Measurements from ENCODE around the gene GALNT14.
"Not testable (repeated sequence)": the region's sequence is repeated elsewhere in the genome, so short reads cannot be mapped to it uniquely, and the experiment has no call there.

GALNT14 gene

DNA sequence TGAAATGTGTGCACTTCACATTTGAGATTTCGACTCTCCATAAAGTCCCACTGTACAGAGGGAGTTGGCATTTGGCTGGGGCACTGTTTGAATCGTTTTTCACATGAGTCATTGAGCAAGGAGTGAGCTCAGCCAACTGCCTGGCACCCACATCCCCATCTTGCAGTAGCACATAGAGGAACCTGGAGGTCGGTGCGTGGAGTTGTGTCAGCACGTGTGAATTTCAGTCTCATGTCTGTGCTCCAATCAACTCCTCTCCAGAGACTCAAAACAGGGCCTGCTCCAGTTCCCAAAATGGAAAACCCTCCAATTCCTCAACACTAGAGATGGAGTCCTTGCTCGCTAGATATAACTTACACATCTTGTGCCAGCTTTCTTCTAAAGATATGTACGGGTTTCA is 204.2 kb downstream of the GALNT14 start:
- DNase-seq: no peak

GRCh38 chr2:30933496-30933895 is 204.7 kb downstream of the GALNT14 start:
- DNase-seq: no peak

- DNase-seq: no peak
Observed at GRCh38 chr2:30932870-30933269, 205.4 kb downstream of the GALNT14 start.

DNA sequence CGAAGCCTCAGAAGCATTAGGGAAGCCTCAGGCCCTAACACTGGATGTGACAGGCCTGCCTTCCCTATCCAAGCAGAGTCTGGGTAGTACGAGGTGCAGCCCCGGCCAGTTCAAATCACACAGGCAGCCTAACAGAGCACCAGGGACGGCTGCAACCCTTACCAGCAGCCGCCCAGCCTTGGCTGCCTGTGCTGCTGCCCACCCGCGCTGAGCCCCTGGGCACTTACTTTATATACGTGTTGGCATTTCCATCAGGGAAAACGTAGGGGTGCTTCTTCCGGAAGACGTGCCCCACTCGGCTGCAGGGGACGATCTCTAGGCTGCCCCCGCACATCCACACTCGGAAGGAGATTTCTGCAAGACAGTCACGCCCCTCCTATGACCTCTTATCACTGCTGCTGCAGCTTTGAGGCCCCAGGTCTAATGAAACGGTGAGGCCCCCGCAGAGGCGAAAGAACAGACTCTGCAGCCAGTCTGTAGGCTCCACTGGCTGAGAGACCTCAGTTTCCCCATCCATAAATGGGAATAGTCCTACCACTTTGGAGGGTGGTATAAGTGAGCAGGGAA is 206.3 kb downstream of the GALNT14 start:
- no peak for DNase-seq

DNA sequence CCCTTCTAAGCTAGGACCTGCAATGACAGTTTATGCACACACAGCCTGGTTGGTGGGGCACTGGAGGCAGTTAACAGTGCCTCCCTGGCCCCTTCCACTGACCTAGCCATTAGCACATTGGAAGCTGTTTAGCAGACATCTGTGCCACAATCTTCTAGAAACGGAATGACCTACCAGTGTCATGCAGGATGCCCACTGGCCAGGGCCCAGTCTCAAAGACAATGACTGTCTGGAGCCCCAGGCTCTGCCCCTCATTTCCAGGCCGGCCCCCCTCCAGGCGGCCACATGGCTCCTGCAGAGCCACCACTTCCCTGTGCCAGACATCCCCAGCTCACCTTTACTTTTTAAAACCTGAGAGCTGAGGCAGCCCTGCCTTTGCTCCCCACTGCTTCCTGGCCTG is 207.5 kb downstream of the GALNT14 start:
- DNase-seq: no peak

GRCh38 chr2:30927465-30928075 is 210.7 kb downstream of the GALNT14 start:
- DNase-seq: no peak

GRCh38 chr2:30926606-30927005 is 211.6 kb downstream of the GALNT14 start:
- no peak for DNase-seq

DNA sequence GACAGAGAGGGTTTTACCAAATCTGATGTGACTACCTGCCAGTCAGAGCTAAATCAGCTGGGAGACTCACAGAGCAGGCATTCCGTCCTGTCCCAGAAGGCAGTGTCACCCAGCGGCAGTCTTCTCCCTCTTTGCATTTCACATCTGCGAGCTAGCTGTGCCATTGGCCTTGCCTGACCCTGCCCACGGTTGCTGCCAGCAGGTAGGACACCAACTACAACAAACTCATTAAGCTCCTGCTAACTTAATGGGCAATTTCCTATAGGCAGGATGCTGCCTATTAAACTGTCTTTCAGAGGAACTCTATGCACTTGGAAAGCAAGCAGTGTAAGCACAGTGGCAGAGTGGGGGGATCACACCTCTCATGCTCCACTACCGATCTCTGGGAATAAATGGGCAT is 214.6 kb downstream of the GALNT14 start:
- DNase-seq: no peak

DNA sequence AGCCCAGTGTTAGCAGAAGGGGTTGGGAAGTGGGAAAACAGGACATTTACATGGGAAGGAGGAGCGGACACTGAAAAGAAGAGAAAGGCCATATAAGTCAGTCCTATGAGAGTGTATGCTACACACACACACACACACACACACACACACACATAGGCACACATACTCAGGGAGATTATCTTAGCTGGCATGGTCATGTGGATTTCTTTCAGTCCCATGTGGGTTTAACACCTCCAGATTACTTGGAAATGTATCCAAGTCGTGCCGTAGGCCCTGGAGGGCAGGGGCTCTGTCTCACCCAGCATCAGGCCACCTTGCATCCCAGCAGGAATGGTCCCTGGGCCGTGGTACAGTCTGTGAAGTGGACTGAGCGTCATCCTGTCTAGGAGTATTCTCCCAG is 217.7 kb downstream of the GALNT14 start:
- no peak for DNase-seq

DNA sequence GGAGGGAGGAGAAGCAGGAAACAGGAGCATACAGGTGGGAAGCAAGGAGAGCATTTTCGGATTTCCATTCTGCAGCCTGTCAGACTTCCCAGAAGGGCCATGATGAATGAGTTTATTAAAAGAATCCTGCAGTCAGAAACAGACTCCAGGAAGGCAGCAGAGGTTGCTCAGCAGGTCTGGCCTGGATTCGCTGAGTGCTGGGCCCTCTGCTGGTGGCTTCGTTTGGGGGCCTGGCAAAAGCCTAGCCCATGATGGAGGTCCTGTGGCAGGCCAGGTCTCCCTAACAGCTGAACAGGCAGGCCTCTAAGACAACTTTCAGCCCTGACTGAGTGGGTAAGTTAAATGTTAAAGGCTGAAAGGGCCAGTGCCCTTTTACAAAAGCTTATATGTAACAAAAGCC is 222.8 kb downstream of the GALNT14 start:
- no peak for DNase-seq

DNA sequence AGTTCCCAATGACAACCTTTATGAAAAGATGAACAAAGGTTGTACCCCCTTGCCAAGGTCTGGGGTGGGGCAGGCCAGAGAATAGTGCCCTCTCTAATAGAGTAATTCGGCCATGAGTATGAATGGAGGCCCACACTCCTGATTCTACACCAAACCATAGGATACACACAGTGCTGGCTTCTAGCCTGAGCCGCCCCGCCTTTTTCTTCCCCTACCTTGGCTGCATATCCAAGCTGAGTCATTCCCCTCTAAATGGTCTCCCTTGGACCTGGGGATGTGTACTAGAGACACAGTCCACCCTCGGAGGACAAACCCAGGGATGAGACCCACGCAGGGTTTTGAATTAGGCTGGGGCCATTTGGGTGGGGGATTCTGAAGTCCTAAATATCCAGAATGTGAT is 223.8 kb downstream of the GALNT14 start:
- DNase-seq: no peak

DNA sequence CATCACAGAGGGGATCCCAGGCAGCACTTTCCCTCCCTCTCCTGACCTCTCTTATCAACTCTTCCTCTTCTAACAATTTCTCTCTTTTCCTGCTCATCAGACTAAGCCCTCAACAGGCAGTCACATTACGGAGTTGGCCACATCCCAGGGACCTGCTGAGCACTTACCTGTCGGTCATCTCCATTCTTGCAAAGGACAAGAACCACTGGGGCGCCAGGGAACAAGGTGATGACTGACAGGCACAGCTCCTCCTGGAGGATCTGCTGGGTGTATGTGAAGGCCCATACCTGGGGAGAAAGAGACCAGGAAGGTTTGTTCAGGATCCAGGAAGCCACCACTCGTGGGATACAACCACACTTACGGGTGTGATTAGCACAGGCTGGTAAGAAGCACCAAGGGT is 226.2 kb downstream of the GALNT14 start:
- DNase-seq: no peak

GRCh38 chr2:30911327-30911726 is 226.9 kb downstream of the GALNT14 start:
- DNase-seq: no peak

DNA sequence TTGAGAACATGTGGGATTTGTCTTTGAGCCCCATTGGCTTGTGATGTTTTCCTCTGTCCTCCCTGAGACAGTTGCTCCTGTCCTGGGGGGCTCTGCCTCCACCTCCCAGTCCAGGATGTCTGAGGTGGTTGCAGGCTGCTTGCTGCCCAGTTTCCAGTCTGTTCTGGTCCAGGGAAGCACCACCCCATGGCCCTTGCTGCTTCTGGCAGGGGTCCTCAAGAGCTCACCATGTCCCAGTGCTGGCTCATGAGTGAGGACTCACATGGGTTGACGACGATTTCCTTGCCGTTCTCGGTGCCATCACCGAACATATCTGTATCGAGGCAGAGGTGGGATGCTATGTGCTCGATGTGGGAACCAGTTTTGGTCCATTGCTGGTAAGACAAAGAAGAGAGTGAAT is 227.6 kb downstream of the GALNT14 start:
- DNase-seq: no peak

DNA sequence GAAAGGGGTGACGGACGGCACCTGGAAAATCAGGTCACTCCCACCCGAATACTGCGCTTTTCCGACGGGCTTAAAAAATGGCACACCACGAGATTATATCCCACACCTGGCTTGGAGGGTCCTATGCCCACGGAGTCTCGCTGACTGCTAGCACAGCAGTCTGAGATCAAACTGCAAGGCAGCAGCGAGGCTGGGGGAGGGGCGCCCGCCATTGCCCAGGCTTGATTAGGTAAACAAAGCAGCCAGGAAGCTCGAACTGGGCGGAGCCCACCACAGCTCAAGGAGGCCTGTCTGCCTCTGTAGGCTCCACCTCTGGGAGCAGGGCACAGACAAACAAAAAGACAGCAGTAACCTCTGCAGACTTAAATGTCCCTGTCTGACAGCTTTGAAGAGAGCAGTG is 233.8 kb downstream of the GALNT14 start:
- not testable (repeated sequence) for DNase-seq

- DNase-seq: no peak
Observed at GRCh38 chr2:30903326-30903725, 234.9 kb downstream of the GALNT14 start.

- DNase-seq: no peak
Observed at GRCh38 chr2:30900381-30900780, 237.9 kb downstream of the GALNT14 start.

GRCh38 chr2:30899516-30900054 is 238.7 kb downstream of the GALNT14 start:
- DNase-seq: no peak

DNA sequence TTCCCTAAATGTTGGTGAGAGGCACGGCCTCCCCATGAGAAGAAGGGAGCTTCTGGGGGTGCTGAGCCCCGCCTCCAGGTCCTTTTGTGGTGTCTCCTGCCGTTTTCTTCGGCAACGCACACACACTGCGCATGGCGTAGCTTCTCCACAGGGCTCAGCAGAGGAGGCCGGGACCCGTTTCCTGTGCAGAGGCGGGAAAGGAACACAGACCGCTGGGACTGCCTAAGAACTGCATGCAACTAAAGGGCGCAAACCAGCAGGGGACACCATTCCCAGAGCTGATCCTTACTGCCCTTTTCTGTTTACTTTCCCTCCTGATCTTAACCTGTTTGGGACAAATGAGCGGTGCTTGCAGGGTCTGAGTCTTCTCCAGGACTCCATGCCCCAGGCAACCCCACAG is 240.7 kb downstream of the GALNT14 start:
- DNase-seq: no peak

DNA sequence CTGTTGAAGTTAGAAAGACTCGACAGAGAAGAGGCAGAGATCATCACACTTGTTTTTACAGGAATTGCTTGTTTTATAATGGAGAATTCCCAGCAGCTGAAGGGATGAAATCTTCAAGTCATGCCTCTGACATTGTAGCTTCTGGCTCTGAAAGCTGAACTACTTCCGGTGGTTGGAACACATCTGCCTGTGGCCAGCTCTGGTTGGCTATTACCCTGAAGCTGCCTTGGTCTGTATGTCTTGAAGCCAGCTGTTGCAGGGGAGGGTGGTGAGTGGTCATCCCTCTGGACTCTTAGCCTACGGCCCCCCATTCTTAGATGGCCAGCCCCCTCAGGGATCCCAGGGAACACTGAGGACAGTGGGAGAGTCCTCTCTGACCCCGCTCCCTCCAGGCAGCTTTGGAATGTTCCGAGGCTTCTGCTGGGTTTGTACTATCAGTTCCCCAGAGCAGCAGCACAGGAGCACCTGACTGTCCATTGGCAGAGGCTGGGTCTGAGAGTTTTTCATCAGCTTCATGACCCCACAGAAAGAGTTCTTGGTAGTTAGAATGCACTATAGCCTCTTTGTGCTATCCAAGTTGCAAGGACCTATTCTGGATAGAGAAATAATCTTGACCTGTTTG is 243.6 kb downstream of the GALNT14 start:
- DNase-seq: no peak

DNA sequence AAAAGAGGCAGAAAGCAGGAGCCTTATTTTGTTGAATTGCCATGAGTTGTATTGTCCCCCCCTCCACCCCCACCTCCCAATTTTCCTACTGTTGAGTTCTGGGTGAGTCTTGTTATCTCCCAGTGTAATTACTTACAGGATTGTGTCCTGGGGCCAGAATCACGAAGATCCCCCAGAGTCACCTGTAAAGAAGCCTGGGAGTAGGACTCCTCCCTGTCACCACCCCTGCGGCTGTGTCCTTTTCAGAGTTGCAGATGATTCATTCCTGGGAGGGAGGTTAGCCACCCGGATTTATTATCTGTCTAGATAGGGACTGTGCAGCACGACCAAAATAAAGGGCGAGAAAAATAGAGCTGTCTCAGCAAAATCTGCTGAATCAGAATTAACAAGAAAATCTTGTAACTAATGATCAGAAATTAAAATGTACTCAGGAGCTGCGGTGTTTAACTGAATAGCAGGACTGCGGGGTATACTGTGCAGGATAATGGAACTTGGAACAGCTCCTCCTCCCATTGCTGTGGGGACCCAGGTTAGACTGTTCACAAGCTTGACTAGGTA is 249.3 kb downstream of the GALNT14 start:
- no peak for DNase-seq

DNA sequence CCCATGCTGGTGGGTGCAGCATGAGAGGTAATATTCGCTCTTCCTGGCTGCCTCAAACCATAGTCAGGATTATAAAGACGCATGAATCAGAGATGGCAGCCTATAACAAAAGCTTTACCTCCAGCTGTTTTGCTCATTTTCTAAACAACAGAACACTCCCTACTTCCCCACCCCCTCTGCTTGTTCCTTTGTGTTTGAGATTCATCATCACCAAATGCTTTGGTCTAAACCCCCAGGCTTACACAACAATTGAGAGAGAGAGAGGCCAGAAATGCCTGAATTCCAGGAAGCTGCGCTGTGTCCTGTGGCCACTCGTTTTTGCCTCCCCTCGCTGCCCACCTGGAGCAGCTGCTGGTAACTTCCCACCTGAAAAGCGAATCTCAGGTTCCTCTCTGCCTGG is 252.2 kb downstream of the GALNT14 start:
- DNase-seq: no peak

DNA sequence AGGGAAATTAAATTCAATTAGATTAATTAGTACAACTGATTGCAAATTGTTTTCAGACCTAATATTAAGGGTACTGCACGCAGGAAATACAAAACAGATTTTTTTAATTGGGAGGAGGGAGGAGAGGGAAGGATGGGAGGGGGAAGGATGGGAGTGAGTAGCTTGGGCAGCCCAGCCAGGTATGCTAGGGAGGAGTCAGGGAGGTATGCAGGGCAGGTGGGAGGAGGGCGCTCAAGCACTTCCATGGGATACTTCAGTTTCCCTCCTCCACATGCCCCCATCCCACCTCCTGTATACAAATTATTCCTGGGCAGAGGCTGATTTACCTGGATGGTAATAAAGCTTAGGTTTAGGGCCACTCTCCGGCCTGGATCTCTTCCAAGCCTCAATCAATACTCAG is 254.4 kb downstream of the GALNT14 start:
- no peak for DNase-seq

DNA sequence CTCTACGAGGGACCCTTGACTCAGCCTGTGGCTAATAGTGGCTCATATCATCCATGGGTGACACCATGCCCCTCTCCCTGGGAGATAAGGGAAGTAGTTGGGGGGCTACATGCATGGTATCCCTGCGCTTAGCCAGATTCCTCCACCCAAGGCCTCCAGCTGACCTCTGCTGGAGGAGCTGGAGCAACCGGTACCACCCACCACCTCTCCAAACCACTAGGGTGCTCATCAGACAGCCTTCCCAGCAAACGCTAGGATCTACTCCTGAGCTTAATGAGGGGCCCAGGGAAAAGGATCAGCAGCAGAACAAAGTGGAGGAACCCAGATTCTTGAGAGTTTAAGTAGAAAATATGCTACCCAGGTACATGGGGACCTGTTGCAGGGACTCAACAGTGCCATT is 255.1 kb downstream of the GALNT14 start:
- DNase-seq: no peak
